ENCODE results near the gene GNG7. TPM values are rescaled to one million over a fixed set of nuclear protein-coding genes. Genes with fewer than 3 reads are reported as not detected.
"Not testable (repeated sequence)": the region's sequence is repeated elsewhere in the genome, so short reads cannot be mapped to it uniquely, and the experiment has no call there.

The GNG7 gene
- total and polyA plus RNA-seq, 2 donors (not counting 3 experiments of a cell fraction or from before 2014, with no cell fraction given), result 0.29 to 0.84 TPM

- Histone ChIP-seq H3K27me3 (ENCODE audit: control insufficient read depth in 2 of 2, insufficient read depth in 2 of 2, low read length in 2 of 2) (no peaks in the 10 kb centered on the region), H3K9ac (replicated peaks; ENCODE audit: extremely low read depth, insufficient read depth, low read length) (no peak overlapping the region), H4K20me1 (replicated peaks; ENCODE audit: control insufficient read depth, extremely low read depth, insufficient read depth, low read length) (no peaks in the 10 kb centered on the region), H3K4me2 (ENCODE audit: insufficient read depth, low read length) (no peak overlapping the region), H3K4me1 (ENCODE audit: control insufficient read depth, extremely low read depth, insufficient read depth, low read length) (no peaks in the 10 kb centered on the region), H3K9me1 (replicated peaks; ENCODE audit: control insufficient read depth, extremely low read depth, insufficient read depth, low read length) (no peaks in the 10 kb centered on the region), H3K79me2 (ENCODE audit: control insufficient read depth, insufficient read depth, low read length) (no peaks in the 10 kb centered on the region), H2AFZ (ENCODE audit: low read depth, low read length) (no peak overlapping the region), H3K27ac (ENCODE audit: insufficient read depth, low read depth, low read length) (no peak overlapping the region), H3K9me3 (replicated peaks; ENCODE audit: control insufficient read depth, insufficient read depth, low read length) (no peaks in the 10 kb centered on the region), H3K4me3 (replicated peaks in 1 of 3; ENCODE audit: insufficient read depth in 1 of 3, low read depth in 1 of 3, low read length in 3 of 3) (no peak overlapping the region), H3K36me3 (ENCODE audit: control insufficient read depth in 2 of 2, extremely low read depth in 1 of 2, insufficient read depth in 2 of 2, low read length in 2 of 2) (no peaks in the 10 kb centered on the region)
- DNase-seq (ENCODE audit: low read depth, low spot score), result no peak
- FAIRE-seq, result no peak
- no TSS peak for BruUV-seq (replicated peaks)
- CTCF ChIA-PET, result interaction anchor here (0.6 kb wide), 1 partner anchor 20 kb away, joined by 4 read pairs; no protein-coding TSS in a partner anchor
- intact Hi-C loops (cut with micrococcal nuclease), result no loop called here
- dilution Hi-C loops (cut with MboI; ENCODE audit: extremely low pct_ligation_motif_present, low sequenced_read_pairs), result no loop called here
- TF ChIP-seq JUN (IDR thresholded peaks at IDR 0.05; ENCODE audit: borderline replicate concordance, insufficient read depth, insufficient read length, low read depth) (no peak), CTCF (IDR thresholded peaks at IDR 0.05; ENCODE audit: extremely low read depth in 1 of 2, insufficient read depth in 1 of 2, low read depth in 1 of 2, low read length in 2 of 2) (no peak), FOS (IDR thresholded peaks at IDR 0.05; ENCODE audit: borderline replicate concordance, insufficient read depth, low read length) (no peak), GATA2 (IDR thresholded peaks at IDR 0.05; ENCODE audit: insufficient read depth, insufficient read length, low read depth, low read length) (no peak), POLR2A (IDR thresholded peaks at IDR 0.05; ENCODE audit: low read depth, low read length) (no peak), POLR2AphosphoS5 (IDR thresholded peaks at IDR 0.05; ENCODE audit: insufficient read depth, low read depth, low read length) (no peak), EZH2 (IDR thresholded peaks at IDR 0.05; ENCODE audit: borderline replicate concordance, low read depth, low read length, severe bottlenecking) (no peak), MYC (IDR thresholded peaks at IDR 0.05; ENCODE audit: low read depth, low read length) (no peak)
- POLR2A ChIA-PET, result no interaction called here
Measured at GRCh38 chr19:2668175-2668763, 34.2 kb downstream of the GNG7 start.

- BruUV-seq (replicated peaks); H3K9me1 ChIP-seq (replicated peaks; ENCODE audit: control insufficient read depth, extremely low read depth, insufficient read depth, low read length); H3K27ac ChIP-seq (ENCODE audit: insufficient read depth, low read depth, low read length); dilution Hi-C loops (cut with MboI; ENCODE audit: extremely low pct_ligation_motif_present, low sequenced_read_pairs); H3K4me3 ChIP-seq (replicated peaks in 1 of 3; ENCODE audit: insufficient read depth in 1 of 3, low read depth in 1 of 3, low read length in 3 of 3); H3K9ac ChIP-seq (replicated peaks; ENCODE audit: extremely low read depth, insufficient read depth, low read length); DNase-seq (ENCODE audit: low read depth, low spot score); H3K4me1 ChIP-seq (ENCODE audit: control insufficient read depth, extremely low read depth, insufficient read depth, low read length); H2AFZ ChIP-seq (ENCODE audit: low read depth, low read length); H3K9me3 ChIP-seq (replicated peaks; ENCODE audit: control insufficient read depth, insufficient read depth, low read length); intact Hi-C loops (cut with micrococcal nuclease); H3K79me2 ChIP-seq (ENCODE audit: control insufficient read depth, insufficient read depth, low read length); POLR2A ChIA-PET; FAIRE-seq; H3K27me3 ChIP-seq (ENCODE audit: control insufficient read depth in 2 of 2, insufficient read depth in 2 of 2, low read length in 2 of 2); H3K36me3 ChIP-seq (ENCODE audit: control insufficient read depth in 2 of 2, extremely low read depth in 1 of 2, insufficient read depth in 2 of 2, low read length in 2 of 2); H3K4me2 ChIP-seq (ENCODE audit: insufficient read depth, low read length); H4K20me1 ChIP-seq (replicated peaks; ENCODE audit: control insufficient read depth, extremely low read depth, insufficient read depth, low read length); CTCF ChIA-PET: not testable (repeated sequence)
Measured at GRCh38 chr19:2667349-2667748, 35.1 kb downstream of the GNG7 start.

Data from endothelial cell of umbilical vein (primary cell).